Muscle of leg (tissue), 11 donors: ENCODE data around the gene IFIT1. TPM values are rescaled to one million over a fixed set of nuclear protein-coding genes. Genes with fewer than 3 reads are reported as not detected.
"Not testable (repeated sequence)": the region's sequence is repeated elsewhere in the genome, so short reads cannot be mapped to it uniquely, and the experiment has no call there.

ENCODE experiments used
- DNase-seq: peaks from one replicate; pipeline ENCODE4 v3.0.0; 2013
- H3K27ac ChIP-seq: one replicate; pipeline ENCODE4 v1.5.1; 2013; ENCODE audit warnings: mild to moderate bottlenecking, low read length, control low read depth
- H3K27me3 ChIP-seq: one replicate; pipeline ENCODE4 v1.6.1; 2013; ENCODE audit warnings: low read length; ENCODE audit not compliant: control insufficient read depth, insufficient read depth
- H3K36me3 ChIP-seq: one replicate; pipeline ENCODE4 v1.6.1; 2013; ENCODE audit warnings: low read length; ENCODE audit not compliant: control insufficient read depth, insufficient read depth
- H3K4me1 ChIP-seq: one replicate; pipeline ENCODE4 v1.6.1; 2013; ENCODE audit warnings: low read length; ENCODE audit not compliant: control insufficient read depth, insufficient read depth
- H3K4me3 ChIP-seq: one replicate; pipeline ENCODE4 v1.5.1; 2013; ENCODE audit warnings: low read length, control low read depth
- H3K9me3 ChIP-seq: replicated peaks from 2 replicates; pipeline ENCODE4 v1.6.1; 2013; ENCODE audit warnings: low read depth, low read length; ENCODE audit not compliant: control insufficient read depth
- WGBS: methylation state at CpG from one replicate; pipeline ENCODE4 v1.1.5; 2013; ENCODE audit warnings: missing lambda C conversion rate; ENCODE audit not compliant: insufficient coverage; 5-methylcytosine and 5-hydroxymethylcytosine counted together
- polyA plus RNA-seq, 8 donors: library from polyadenylated mRNA; unstranded; fragments of 120-200 nt; gene quantifications; one replicate each; pipeline versions ENCODE4 v1.2.1 to v1.2.3, GENCODE V29; 2013; ENCODE audit warnings: inconsistent platforms in 1 of 8, low replicate concordance in 1 of 8; ENCODE audit not compliant: insufficient read length in 8 of 8, insufficient read depth in 1 of 8
- total RNA-seq: library from RNA; stranded (reverse); fragments of 120-200 nt; gene quantifications from one replicate; pipeline ENCODE4 v1.2.4, GENCODE V29; 2013

Gene IFIT1
- total and polyA plus RNA-seq, 9 donors: 35.0 to 83.9 (median 58.4) TPM

- 84% methylated on average over 2 of the region's 2 CpGs for WGBS
- no peak for DNase-seq
- Histone ChIP-seq H3K36me3 (no peaks in the 10 kb centered on the region), H3K27me3 (no peaks in the 10 kb centered on the region), H3K4me1 (peaks cover 40% of the 10 kb centered on the region), H3K27ac (peak overlapping the region; percentile 87), H3K4me3 (no peak overlapping the region), H3K9me3 (no peaks in the 10 kb centered on the region)
These were observed 43.4 kb upstream of the IFIT1 start for GRCh38 chr10:89348975-89349374.

GRCh38 chr10:89350631-89351315 is 41.6 kb upstream of the IFIT1 start:
- Histone ChIP-seq H3K27ac (peak overlapping the region; percentile 93), H3K4me1 (peaks cover 40% of the 10 kb centered on the region)
- no CpG with 5 or more reads among the region's 7 CpGs for WGBS
- H3K27me3 ChIP-seq, H3K36me3 ChIP-seq, H3K4me3 ChIP-seq, H3K9me3 ChIP-seq: not testable (repeated sequence)
- peak; percentile 72 for DNase-seq

GRCh38 chr10:89351412-89351779 is 41.0 kb upstream of the IFIT1 start:
- WGBS: 33% methylated on average over 1 of the region's 1 CpG
- Histone ChIP-seq H3K27me3 (no peaks in the 10 kb centered on the region), H3K9me3 (no peaks in the 10 kb centered on the region), H3K27ac (peak overlapping the region; percentile 93), H3K4me3 (no peak overlapping the region), H3K36me3 (no peaks in the 10 kb centered on the region), H3K4me1 (peaks cover 45% of the 10 kb centered on the region)
- peak; percentile 59 for DNase-seq

- Histone ChIP-seq H3K4me1 (peaks cover 41% of the 10 kb centered on the region), H3K4me3 (no peak overlapping the region), H3K36me3 (no peaks in the 10 kb centered on the region), H3K27me3 (no peaks in the 10 kb centered on the region), H3K27ac (peak overlapping the region; percentile 93), H3K9me3 (no peaks in the 10 kb centered on the region)
- DNase-seq: peak; percentile 66
- 35% methylated on average over 10 of the region's 12 CpGs for WGBS
These were observed 40.4 kb upstream of the IFIT1 start for GRCh38 chr10:89351780-89352597.

GRCh38 chr10:89352802-89353201 is 39.6 kb upstream of the IFIT1 start:
- H3K4me3 ChIP-seq: no peak overlapping the region
- peak overlapping the region; percentile 93 for H3K27ac ChIP-seq
- no peak for DNase-seq
- H3K9me3 ChIP-seq: no peaks in the 10 kb centered on the region
- H3K4me1 ChIP-seq: peaks cover 35% of the 10 kb centered on the region
- H3K36me3 ChIP-seq: no peaks in the 10 kb centered on the region
- no peaks in the 10 kb centered on the region for H3K27me3 ChIP-seq
- WGBS: no CpG with 5 or more reads among the region's 4 CpGs

- Histone ChIP-seq H3K4me1 (peaks cover 24% of the 10 kb centered on the region), H3K9me3 (no peaks in the 10 kb centered on the region), H3K27me3 (no peaks in the 10 kb centered on the region), H3K36me3 (no peaks in the 10 kb centered on the region), H3K4me3 (no peak overlapping the region), H3K27ac (no peak overlapping the region)
- no CpG with 5 or more reads among the region's 2 CpGs for WGBS
- peak; percentile 47 for DNase-seq
These were observed 37.0 kb upstream of the IFIT1 start for GRCh38 chr10:89355394-89355931.

GRCh38 chr10:89357096-89357495 is 35.3 kb upstream of the IFIT1 start:
- peak overlapping the region; percentile 3 for H3K27ac ChIP-seq
- no CpG with 5 or more reads among the region's 1 CpG for WGBS

GRCh38 chr10:89357975-89358374 is 34.4 kb upstream of the IFIT1 start:
- H3K27ac ChIP-seq: no peak overlapping the region
- no peak overlapping the region for H3K4me3 ChIP-seq
- no peak for DNase-seq
- H3K4me1 ChIP-seq: peaks cover 5% of the 10 kb centered on the region
- no peaks in the 10 kb centered on the region for H3K9me3 ChIP-seq
- no peaks in the 10 kb centered on the region for H3K36me3 ChIP-seq
- WGBS: no CpG with 5 or more reads among the region's 2 CpGs
- H3K27me3 ChIP-seq: no peaks in the 10 kb centered on the region

More at GRCh38 chr10:89357096-89357495, 35.3 kb upstream of the IFIT1 start:
- Histone ChIP-seq H3K4me1 (peaks cover 8% of the 10 kb centered on the region), H3K9me3 (no peaks in the 10 kb centered on the region), H3K27me3 (no peaks in the 10 kb centered on the region), H3K36me3 (no peaks in the 10 kb centered on the region), H3K4me3 (no peak overlapping the region)
- DNase-seq: no peak

GRCh38 chr10:89360157-89360556 is 32.3 kb upstream of the IFIT1 start:
- no peak overlapping the region for H3K4me3 ChIP-seq
- H3K27me3 ChIP-seq: no peaks in the 10 kb centered on the region
- peaks cover 5% of the 10 kb centered on the region for H3K4me1 ChIP-seq

GRCh38 chr10:89362929-89363328 is 29.5 kb upstream of the IFIT1 start:
- no peak overlapping the region for H3K4me3 ChIP-seq
- H3K9me3 ChIP-seq: no peaks in the 10 kb centered on the region
- no peak overlapping the region for H3K27ac ChIP-seq
- no peak for DNase-seq
- H3K27me3 ChIP-seq: no peaks in the 10 kb centered on the region
- H3K36me3 ChIP-seq: no peaks in the 10 kb centered on the region
- H3K4me1 ChIP-seq: peaks cover 5% of the 10 kb centered on the region

More at GRCh38 chr10:89360157-89360556, 32.3 kb upstream of the IFIT1 start:
- DNase-seq: no peak
- Histone ChIP-seq H3K36me3 (no peaks in the 10 kb centered on the region), H3K27ac (no peak overlapping the region), H3K9me3 (no peaks in the 10 kb centered on the region)
